ENCODE results near the gene THRB.

Gene THRB

DNA sequence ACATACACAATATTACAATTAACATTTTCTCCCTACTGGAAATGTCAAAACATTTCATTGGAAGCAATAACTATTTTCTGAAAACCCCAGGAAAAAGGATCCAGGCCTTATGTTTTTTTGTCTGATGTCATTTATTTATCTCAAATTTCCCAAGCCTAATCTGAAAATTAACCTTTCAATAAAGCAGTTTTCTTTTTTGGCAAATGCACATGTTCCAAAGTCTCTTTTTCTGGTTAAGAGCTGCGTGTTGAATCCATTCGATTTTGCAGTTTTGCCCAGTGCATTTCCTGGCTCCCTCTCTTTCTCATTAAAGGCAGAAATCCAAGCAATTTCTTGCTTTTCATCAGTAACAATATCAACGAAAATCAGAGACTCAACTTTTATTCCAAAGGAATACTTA, 327.2 kb downstream of the THRB start:
- DNase-seq (ENCODE audit: low spot score): no peak
- Histone ChIP-seq H3K27ac (peak overlapping the region in 1 of 2 donors; percentile 23), H3K4me3 (no peak overlapping the region)
- TF ChIP-seq, protein P1, sequence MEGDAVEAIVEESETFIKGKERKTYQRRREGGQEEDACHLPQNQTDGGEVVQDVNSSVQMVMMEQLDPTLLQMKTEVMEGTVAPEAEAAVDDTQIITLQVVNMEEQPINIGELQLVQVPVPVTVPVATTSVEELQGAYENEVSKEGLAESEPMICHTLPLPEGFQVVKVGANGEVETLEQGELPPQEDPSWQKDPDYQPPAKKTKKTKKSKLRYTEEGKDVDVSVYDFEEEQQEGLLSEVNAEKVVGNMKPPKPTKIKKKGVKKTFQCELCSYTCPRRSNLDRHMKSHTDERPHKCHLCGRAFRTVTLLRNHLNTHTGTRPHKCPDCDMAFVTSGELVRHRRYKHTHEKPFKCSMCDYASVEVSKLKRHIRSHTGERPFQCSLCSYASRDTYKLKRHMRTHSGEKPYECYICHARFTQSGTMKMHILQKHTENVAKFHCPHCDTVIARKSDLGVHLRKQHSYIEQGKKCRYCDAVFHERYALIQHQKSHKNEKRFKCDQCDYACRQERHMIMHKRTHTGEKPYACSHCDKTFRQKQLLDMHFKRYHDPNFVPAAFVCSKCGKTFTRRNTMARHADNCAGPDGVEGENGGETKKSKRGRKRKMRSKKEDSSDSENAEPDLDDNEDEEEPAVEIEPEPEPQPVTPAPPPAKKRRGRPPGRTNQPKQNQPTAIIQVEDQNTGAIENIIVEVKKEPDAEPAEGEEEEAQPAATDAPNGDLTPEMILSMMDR (IDR thresholded peaks at IDR 0.05): no peak

DNA sequence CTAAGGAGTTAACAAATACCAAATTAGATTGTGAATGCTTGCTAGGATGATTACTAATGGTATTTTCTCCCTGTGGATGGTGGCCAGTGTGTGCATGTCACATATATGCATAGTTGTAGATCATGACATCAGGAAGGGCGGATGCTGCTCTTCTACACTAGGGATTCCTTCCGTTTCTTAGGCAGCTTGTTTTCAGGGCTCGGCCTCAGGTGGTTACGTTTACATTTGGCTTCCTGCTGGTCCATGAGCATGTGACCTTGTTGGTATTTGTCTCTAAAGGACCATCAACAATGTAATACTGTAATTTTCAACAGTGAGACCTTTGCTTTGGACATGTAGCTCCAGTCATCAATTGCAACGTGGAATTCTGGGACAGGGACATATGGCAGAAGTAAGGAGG, 328.1 kb downstream of the THRB start:
- TF ChIP-seq, protein P1 (IDR thresholded peaks at IDR 0.05): no peak
- no peak overlapping the region for H3K4me3 ChIP-seq
- DNase-seq (ENCODE audit: low spot score): no peak
- peak overlapping the region in 1 of 2 donors; percentile 6 for H3K27ac ChIP-seq

DNA sequence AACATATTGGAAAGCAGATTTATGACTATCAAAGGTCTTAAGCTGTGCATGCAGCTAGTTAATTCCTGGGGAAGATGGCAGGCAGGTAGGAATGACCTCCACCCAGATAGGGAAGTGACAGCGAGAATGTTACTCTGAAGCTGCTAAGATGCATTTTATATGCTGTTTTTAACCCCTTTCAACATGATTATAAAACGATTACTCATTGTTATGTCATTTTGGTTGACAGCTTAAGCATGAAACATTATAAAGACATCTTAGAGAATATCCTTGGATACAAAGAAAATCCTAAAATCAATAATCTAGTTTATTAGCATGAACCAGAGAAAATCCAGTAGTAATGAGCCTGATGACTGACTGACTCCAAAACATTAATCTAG, 329.1 kb downstream of the THRB start:
- TF ChIP-seq, protein P1 (IDR thresholded peaks at IDR 0.05): no peak
- no peak overlapping the region for H3K4me3 ChIP-seq
- no peak for DNase-seq (ENCODE audit: low spot score)
- no peak overlapping the region for H3K27ac ChIP-seq

DNA sequence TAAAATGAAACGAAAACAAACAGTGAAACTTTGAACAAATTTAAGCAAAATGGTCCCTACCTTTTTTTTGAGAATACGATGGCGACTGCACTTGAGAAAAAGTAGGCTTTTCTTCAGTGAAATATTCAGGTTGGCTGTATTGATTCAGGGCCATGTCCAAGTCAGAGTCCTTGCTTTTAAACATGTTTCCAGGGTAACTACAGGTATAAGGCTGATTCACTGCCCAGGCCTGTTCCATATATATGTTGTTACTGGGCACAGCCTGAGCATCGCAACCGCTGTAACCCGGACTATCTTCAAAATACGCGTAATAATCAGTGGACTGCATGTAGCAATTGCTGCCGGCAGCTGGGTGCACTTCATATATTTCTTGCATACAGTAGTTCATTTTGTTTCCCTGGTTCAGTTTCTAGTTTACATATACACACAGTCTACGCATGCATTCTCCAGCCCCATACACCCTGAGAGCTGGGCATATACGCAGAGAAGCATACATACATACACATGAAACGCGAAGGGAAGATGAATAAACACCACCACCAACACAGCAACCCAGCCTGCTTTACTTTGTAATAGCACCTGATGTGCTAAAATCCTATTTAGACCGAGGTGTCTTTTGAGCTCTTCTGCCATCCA, 329.6 kb downstream of the THRB start:
- Histone ChIP-seq H3K4me3 (no peak overlapping the region), H3K27ac (no peak overlapping the region)
- no peak for DNase-seq (ENCODE audit: low spot score)
- TF ChIP-seq, protein P1 (IDR thresholded peaks at IDR 0.05): no peak

DNA sequence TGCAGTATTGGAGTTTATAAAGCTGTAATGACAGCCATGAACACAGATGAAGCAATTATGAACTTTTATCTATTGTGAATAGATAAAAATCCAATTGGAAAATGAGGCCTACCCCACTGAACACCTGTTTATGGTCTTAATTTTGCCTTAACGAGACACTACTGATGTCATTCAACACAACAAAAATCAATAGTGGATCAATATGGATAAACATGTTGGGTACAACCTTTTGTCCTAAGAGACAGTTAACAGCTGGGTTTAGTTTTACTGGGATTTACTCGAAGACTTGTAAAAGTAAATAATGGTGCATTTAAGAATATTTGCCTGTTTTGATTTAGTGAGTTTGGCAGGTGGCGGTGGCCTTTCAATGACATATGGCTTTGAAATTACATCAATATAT, 331.7 kb downstream of the THRB start:
- Histone ChIP-seq H3K27ac (no peak overlapping the region), H3K4me3 (no peak overlapping the region)
- TF ChIP-seq, protein P1 (IDR thresholded peaks at IDR 0.05): no peak
- DNase-seq (ENCODE audit: low spot score): no peak

DNA sequence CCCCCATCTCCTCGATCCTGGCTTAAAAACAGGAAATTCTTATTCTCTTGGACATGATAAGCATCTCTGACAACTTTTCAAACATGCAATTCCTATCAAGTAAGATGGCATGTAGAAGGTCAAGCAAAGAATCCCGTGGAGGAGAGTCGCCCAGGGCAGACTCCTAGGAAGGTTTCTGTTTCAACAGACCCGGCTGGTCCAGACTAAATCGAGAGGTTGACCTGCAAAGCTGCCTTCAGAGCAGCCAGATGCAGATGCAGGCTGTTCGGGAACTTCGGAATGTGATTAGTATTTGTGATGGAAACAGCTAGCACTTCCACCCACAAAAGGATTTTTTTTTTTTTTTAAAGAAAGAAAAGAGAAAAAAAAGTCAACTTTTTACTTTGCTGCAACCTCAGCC, 332.8 kb downstream of the THRB start:
- no peak for DNase-seq (ENCODE audit: low spot score)
- Histone ChIP-seq H3K4me3 (peak overlapping the region; percentile 43), H3K27ac (peak overlapping the region in 1 of 2 donors; percentile 9)
- TF ChIP-seq, protein P1 (IDR thresholded peaks at IDR 0.05): no peak

DNA sequence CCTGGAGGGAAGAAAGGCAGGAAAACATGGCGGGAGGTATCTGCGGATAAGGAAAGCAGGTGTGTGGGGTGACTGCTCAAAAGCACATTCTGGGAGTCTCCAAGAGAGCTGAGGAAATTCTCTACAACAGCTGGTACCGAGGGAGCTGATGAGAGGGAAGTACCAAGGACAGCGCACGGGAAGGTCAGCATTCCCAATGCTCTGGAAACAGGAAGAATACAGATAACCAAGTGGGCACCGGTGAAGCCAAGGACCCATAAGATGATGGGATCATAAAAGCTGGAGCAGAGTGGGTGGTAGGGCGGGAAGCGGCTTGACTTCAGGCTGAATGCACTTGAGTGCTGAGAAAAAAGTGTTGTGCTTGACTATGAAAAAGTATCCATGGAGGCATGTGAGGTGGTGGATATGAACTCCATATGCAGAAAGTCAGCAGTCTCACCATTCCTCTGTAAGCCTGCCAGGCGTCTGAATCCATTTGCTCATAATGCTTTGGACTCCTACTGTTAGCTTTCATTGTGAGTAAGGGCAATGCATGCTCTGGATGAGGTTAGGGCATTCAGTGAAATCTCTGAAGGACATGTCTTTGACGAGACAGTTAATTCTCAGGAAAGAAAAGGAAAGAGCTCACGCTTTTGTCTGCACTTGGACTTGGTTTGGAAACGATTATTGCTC, 334.1 kb downstream of the THRB start:
- DNase-seq (ENCODE audit: low spot score): no peak
- Histone ChIP-seq H3K4me3 (no peak overlapping the region), H3K27ac (no peak overlapping the region)
- TF ChIP-seq, protein P1 (IDR thresholded peaks at IDR 0.05): no peak

All from coronary artery (tissue), 2 donors.